Measurements from ENCODE around the gene SUGCT. TPM values are rescaled to one million over a fixed set of nuclear protein-coding genes. Genes with fewer than 3 reads are reported as not detected.

The SUGCT gene
- total RNA-seq, 4 donors from 2014 or later: 0.83 to 7.1 (median 3.2) TPM

- TF ChIP-seq CTCF (IDR thresholded peaks at IDR 0.05) (no peak), POLR2A (IDR thresholded peaks at IDR 0.05) (no peak)
- DNase-seq: no peak
- H3K27me3 ChIP-seq: no peaks in the 10 kb centered on the region
- H3K36me3 ChIP-seq: no peaks in the 10 kb centered on the region
- intact Hi-C loops (cut with DNase I): no loop called here
- no peak overlapping the region for H3K4me3 ChIP-seq
- H3K4me1 ChIP-seq: no peaks in the 10 kb centered on the region
- H3K27ac ChIP-seq: no peak overlapping the region
- no peaks in the 10 kb centered on the region for H3K9me3 ChIP-seq
- WGBS, 2 donors: 81 to 100% methylated on average over 1 to 6 of the region's 7 CpGs
Observed at GRCh38 chr7:40643664-40644063, 508.9 kb downstream of the SUGCT start.

- H3K36me3 ChIP-seq: no peaks in the 10 kb centered on the region
- no peak for DNase-seq
Observed at GRCh38 chr7:40644454-40645188, 509.8 kb downstream of the SUGCT start.

GRCh38 chr7:40645197-40645596 lies 510.4 kb downstream of the SUGCT start:
- Histone ChIP-seq H3K27me3 (no peaks in the 10 kb centered on the region), H3K4me1 (no peaks in the 10 kb centered on the region), H3K36me3 (no peaks in the 10 kb centered on the region), H3K4me3 (no peak overlapping the region), H3K27ac (no peak overlapping the region), H3K9me3 (no peaks in the 10 kb centered on the region)
- WGBS, 2 donors: 84 to 85% methylated on average over 4 of the region's 4 CpGs
- intact Hi-C loops (cut with DNase I): no loop called here
- no peak for DNase-seq
- TF ChIP-seq POLR2A (IDR thresholded peaks at IDR 0.05): no peak
- TF ChIP-seq CTCF (IDR thresholded peaks at IDR 0.05): no peak

More at GRCh38 chr7:40644454-40645188, 509.8 kb downstream of the SUGCT start:
- Histone ChIP-seq H3K4me3 (no peak overlapping the region), H3K27ac (no peak overlapping the region), H3K9me3 (no peaks in the 10 kb centered on the region), H3K27me3 (no peaks in the 10 kb centered on the region), H3K4me1 (no peaks in the 10 kb centered on the region)
- intact Hi-C loops (cut with DNase I): no loop called here
- TF ChIP-seq POLR2A (IDR thresholded peaks at IDR 0.05): no peak
- TF ChIP-seq CTCF (IDR thresholded peaks at IDR 0.05): no peak
- WGBS, 2 donors: 69 to 71% methylated on average over 15 of the region's 15 CpGs

GRCh38 chr7:40646717-40647116 lies 511.9 kb downstream of the SUGCT start:
- Histone ChIP-seq H3K27me3 (no peaks in the 10 kb centered on the region), H3K9me3 (no peaks in the 10 kb centered on the region), H3K4me3 (no peak overlapping the region), H3K27ac (no peak overlapping the region), H3K36me3 (no peaks in the 10 kb centered on the region), H3K4me1 (no peaks in the 10 kb centered on the region)
- no peak for DNase-seq
- 40 to 68% methylated on average over 2 of the region's 2 CpGs for WGBS, 2 donors
- intact Hi-C loops (cut with DNase I): no loop called here
- TF ChIP-seq CTCF (IDR thresholded peaks at IDR 0.05): no peak
- TF ChIP-seq POLR2A (IDR thresholded peaks at IDR 0.05): no peak

- Histone ChIP-seq H3K27me3 (no peaks in the 10 kb centered on the region), H3K9me3 (no peaks in the 10 kb centered on the region), H3K27ac (no peak overlapping the region), H3K4me3 (no peak overlapping the region), H3K4me1 (no peaks in the 10 kb centered on the region), H3K36me3 (no peaks in the 10 kb centered on the region)
- intact Hi-C loops (cut with DNase I): no loop called here
- no peak for DNase-seq
- WGBS, 2 donors: 94 to 95% methylated on average over 5 of the region's 5 CpGs
- TF ChIP-seq POLR2A (IDR thresholded peaks at IDR 0.05) (no peak), CTCF (IDR thresholded peaks at IDR 0.05) (no peak)
Observed at GRCh38 chr7:40647719-40648118, 512.9 kb downstream of the SUGCT start.
